Sigmoid colon (tissue), 4 donors: Measurements from ENCODE around the gene CHKB.

Source experiments
- CTCF ChIP-seq, 4 experiments: fragments of 450-650 bp in 3 of 4; fragments of 200-600 bp in 1 of 4; IDR thresholded peaks; one replicate each; pipeline ENCODE4 v1.5.1; 2016 to 2019; ENCODE audit warnings: antibody characterized with exemption in 4 of 4, mild to moderate bottlenecking in 3 of 4, moderate library complexity in 2 of 4
- POLR2A ChIP-seq, 2 donors: fragments of 450-650 bp; IDR thresholded peaks; one replicate each; pipeline ENCODE4 v1.6.1; 2016; ENCODE audit warnings: antibody characterized with exemption in 2 of 2, mild to moderate bottlenecking in 2 of 2, moderate library complexity in 2 of 2
- POLR2AphosphoS5 ChIP-seq, 4 donors: sonication (generic); formaldehyde crosslinking; IDR thresholded peaks; one replicate each; pipeline ENCODE4 v1.6.1; 2017; ENCODE audit warnings: antibody characterized with exemption in 4 of 4

- no peak for TF ChIP-seq POLR2AphosphoS5 (IDR thresholded peaks at IDR 0.05)
- TF ChIP-seq CTCF (IDR thresholded peaks at IDR 0.05) = no peak
- TF ChIP-seq POLR2A (IDR thresholded peaks at IDR 0.05) = no peak
Measured at GRCh38 chr22:50599816-50600455, 17.3 kb upstream of the CHKB start.
